Stimulated activated CD4-positive, alpha-beta T cell treated with anti-CD3 and anti-CD28 coated beads, Interleukin-12 subunit alpha, Interleukin-12 subunit beta, amount 100 ng/mL, for 24 hours (primary cell): ENCODE results near the gene NOX5.
"Not testable (repeated sequence)": the region's sequence is repeated elsewhere in the genome, so short reads cannot be mapped to it uniquely, and the experiment has no call there.

Source experiments
- DNase-seq, 2 experiments: peaks; one replicate each; pipeline ENCODE4 v3.0.0-alpha.2; 2020; ENCODE audit warnings: low read depth in 2 of 2

Gene NOX5, protein sequence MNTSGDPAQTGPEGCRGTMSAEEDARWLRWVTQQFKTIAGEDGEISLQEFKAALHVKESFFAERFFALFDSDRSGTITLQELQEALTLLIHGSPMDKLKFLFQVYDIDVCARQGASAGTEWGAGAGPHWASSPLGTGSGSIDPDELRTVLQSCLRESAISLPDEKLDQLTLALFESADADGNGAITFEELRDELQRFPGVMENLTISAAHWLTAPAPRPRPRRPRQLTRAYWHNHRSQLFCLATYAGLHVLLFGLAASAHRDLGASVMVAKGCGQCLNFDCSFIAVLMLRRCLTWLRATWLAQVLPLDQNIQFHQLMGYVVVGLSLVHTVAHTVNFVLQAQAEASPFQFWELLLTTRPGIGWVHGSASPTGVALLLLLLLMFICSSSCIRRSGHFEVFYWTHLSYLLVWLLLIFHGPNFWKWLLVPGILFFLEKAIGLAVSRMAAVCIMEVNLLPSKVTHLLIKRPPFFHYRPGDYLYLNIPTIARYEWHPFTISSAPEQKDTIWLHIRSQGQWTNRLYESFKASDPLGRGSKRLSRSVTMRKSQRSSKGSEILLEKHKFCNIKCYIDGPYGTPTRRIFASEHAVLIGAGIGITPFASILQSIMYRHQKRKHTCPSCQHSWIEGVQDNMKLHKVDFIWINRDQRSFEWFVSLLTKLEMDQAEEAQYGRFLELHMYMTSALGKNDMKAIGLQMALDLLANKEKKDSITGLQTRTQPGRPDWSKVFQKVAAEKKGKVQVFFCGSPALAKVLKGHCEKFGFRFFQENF

DNA sequence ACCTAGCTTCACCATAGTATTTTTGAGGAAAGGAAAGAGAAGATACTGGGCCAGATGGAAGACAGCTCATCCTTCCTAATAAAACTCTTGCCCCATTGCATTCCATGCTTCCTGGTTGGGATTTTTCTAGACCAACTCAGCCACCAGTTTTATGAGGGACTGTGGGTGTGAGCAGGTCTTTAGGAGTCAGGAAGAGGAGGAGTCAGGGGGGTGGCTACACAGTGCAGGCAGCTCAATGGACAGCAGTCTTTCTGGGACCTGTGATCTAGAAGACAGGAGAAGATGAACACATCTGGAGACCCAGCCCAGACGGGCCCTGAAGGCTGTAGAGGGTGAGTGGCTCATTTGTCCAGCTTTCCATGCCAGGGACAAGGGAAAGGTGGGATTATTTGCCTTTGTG, at the start of gene NOX5:
Gene NOX5, plus strand, starts transcription at position 242 of the 400 bp plus-strand sequence. Its CDS starts 41 bp downstream, at position 283.
- DNase-seq: no peak

DNA sequence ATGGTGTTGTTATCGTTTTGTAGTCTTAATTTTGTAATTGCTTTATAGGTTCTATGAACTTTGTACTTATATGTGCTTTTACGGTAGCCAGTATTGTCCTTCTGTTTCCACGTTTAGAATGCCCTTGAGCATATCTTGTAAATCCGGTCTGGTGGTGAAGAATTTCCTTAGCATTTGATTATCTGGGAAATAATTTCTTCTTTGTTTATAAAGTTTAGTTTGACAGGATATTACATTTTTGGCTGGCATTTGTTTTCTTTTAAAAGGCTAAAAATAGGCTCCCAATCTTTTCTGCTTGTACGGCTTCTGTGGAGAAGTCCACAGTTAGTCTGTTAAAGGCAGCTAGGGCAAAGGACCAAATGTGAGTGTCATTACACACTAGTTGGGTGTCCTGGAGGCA, 47.5 kb upstream of the NOX5 start:
- DNase-seq: no peak

DNA sequence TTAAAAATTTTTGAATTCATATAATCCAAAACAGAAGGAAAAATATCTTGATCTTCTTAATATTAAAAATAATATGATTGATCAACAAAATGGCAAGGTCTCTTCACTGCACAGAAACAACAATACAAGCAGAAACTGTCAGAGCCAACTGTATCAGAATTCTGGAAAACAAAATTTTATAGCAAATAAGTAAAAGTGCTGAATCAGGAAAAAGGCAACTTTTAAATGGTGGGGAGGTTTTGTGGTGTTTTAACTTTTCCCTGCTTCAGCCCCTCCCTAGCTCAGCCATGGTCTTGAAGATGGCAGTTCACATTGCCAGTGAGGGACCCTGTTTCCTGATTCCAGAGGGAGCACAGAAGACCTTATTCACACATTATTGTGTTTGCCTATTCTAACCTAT, 46.5 kb upstream of the NOX5 start:
- no peak for DNase-seq

DNA sequence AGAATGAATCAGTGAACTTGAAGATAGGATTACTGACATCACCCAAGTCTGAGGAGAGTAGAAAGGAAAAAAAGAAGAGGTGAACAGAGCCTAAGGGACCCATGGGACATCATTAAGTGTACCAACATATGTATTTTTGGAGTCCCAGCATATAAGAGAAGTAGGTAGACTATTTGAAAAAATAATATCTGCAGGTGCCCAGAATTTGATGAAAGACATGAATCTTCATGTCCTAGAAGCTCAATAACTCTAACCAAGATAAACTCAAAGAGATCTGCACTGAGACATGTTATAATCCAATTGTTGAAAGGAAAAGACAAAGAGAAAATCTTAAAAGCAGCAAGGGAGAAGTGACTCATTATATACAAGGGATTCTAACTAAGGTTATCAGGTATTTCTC, 45.2 kb upstream of the NOX5 start:
- DNase-seq: no peak

DNA sequence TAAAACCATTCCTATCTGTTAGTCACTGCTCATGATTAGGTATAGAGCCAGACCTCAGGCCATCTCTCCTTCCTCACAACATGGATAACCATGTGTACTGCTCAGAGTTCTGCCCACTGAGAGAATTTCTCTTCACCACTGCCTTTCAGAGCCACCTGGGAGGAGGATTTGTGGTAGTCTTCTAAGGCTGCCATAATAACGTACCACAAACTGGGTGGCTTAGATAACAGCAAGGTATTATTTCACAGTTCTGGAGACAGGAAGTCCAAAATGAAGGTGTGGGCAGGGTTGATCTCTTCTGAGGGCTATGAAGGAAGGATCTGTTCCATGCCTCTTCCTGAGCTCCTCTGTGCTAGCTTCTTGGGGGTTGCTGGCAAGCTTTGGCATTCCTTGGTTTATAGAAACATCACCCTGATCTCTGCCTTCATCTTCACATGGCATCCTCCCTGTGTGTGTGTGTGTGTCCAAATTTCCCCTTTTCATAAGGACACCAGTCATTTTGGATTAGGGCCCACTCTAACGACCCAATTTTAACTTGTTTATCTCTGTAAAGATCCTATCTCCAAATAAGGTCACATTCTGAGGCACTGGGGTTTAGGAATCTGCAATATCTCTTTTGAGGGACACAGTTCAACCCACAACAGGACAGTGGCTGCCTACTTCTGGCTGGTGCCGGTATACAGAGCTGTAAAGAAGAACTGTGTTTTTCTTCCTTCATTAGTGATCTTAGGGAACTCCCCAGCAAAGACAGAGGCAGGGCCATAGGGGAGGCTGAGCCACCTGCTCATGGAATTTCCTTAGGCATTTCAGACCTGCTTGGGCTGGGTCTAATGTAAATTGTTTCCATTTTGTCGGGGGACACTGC, 42.1 kb upstream of the NOX5 start:
- no peak for DNase-seq

DNA sequence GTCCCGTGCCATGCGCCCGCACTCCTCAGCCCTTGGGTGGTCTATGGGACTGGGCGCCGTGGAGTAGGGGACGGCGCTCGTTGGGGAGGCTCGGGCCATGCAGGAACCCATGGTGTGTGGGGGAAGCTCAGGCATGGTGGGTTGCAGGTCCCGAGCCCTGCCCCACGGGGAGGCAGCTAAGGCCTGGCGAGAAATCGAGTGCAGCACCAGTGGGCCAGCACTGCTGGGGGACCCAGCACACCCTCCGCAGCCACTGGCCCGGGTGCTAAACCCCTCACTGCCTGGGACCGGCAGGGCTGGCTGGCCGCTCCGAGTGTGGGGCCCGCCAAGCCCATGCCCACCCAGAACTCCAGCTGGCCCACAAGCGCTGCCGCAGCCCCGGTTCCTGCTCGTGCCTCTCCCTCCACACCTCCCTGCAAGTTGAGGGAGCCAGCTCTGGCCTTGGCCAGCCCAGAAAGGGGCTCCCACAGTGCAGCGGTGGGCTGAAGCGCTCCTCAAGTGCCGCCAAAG, 38.8 kb upstream of the NOX5 start:
- not testable (repeated sequence) for DNase-seq

DNA sequence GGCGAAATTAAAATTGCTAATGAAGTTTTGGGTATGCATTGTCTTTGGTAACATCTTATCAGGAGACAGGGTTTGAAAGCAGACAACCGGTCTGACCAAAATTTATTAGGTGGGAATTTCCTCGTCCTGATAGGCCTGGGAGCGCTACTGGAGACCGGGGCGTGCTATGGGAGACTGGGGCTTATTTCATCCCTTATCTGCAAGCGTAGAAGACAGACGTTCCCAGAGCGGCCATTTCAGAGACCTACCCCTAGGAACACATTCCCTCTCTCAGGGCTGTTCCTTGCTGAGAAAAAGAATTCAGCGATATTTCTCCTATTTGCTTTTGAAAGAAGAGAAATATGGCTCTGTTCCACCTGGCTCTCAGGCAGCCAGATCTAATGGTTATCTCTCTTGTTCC, 37.1 kb upstream of the NOX5 start:
- DNase-seq: not testable (repeated sequence)

DNA sequence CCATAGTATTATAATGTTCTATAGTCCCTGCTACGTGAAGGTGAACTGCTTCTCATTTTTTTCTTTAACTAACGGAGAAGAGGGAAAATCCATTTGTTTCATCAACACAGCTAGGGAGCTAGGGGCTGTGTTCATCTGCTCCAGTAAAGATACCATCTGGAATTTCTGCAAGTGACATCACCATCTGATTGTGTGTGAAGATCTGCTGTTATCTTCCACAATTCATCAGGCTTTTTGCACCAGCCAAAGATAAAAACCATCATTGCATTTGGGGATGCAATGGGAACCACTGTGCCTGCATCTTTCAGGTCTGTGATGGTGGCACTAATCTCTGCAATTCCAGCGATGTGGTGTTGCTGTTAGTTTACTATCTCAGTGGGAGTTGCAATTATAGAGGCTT, 35.5 kb upstream of the NOX5 start:
- no peak for DNase-seq

DNA sequence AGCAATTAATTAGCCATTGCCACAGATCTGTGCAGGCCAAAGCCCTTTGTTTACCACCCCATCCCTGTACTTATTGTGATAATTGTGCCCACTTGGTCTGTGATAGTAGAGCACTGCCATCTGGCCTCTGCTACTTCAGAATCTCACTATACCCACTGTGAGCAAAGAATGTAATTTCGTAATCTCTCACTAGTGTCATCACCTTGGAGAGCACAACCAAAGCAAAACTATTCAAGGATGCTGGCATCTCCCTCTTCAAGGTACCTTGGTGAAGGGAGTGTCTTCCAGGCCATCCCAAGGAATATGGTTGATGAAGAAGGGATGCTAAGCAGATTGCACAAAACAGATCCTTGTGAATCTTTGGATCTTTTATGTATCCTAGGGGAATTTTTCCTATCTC, 34.7 kb upstream of the NOX5 start:
- DNase-seq: no peak

DNA sequence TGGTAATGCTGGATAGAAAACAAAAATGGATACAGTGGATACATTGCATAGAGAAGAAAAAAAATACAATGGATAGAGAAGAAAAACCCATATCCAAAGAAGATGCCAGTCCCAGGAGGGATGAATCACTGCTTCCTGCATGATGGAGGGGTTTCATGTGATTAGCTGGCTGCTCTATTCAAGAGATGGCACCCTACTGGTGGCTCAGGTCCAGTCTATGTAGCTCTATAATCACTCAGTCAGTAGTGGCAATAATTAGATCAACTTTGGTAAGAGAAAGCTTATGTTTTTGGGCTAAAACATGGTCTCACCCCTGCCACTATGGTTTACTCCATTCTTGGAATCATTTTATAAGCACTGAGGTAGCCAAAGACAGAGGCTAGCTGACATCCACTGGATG, 33.7 kb upstream of the NOX5 start:
- DNase-seq: no peak

DNA sequence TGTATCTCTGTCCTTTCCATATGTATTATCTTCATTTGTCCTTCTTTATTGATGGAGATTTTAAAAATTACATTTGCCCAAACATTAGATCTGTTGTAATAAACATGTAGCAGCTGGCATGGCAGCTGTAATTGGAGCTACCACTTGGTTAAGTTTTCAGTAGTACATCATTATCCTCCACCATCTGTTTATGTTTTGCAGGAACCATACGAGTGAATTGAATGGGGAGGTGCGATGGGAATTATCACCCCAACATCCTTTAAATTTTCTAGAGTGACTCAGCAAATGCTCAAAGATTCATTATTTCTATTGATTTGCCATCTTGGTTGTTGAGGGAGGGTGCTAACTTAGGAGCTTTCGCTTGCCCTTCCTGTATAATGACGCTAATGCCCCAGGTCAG, 32.6 kb upstream of the NOX5 start:
- DNase-seq: no peak

DNA sequence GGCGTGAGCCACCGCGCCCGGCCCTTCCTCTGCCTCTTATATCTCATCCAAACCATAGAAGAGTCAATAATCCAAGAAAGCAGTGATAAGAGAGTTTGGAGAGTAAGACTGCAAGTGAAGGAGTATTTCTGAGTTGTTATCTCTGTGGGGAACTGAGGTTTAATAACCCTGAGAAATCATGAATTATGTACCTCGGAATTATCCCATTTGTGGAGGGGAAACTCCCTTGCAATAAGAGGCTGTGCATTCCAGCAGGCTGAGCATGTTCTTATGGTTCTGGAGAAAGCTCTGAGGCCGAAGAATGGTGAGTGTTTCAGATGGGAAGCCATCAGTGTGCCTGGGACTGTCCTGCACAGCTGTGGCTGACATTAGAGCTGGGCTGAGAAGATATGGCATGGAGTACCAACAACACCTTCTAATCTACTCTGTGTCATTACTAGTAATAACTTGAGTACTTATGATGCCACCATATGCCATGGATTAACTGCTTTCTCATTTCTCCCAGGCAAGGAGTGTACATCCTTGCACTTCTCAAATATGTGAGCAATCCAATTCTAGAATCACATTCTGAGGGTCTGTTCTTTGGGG, 31.4 kb upstream of the NOX5 start:
- DNase-seq: no peak

DNA sequence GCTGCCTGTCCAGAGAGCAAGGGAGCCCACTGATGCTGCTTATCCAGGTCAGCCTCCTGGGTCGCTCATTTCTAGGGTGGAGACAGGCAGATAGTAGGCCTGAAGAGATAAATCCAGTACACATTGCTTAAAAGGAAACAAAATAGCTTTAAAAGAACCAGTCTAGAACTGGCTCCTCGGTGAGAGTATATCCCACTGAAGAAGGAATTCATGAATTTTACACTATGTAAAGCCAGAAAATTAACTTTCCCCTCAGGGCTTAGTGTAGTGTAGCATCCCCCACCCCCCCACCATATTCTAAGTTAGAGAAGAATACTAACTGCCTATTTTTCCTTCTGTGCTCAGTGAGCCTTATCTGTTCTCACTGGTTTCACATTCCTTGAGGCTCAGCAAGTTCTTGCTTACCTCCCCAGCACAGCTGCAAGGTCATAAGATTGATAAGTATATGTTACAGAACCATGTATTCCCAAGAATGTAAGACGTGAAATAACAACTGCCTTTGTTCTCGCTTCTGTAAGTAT, 30.5 kb upstream of the NOX5 start:
- DNase-seq: no peak

DNA sequence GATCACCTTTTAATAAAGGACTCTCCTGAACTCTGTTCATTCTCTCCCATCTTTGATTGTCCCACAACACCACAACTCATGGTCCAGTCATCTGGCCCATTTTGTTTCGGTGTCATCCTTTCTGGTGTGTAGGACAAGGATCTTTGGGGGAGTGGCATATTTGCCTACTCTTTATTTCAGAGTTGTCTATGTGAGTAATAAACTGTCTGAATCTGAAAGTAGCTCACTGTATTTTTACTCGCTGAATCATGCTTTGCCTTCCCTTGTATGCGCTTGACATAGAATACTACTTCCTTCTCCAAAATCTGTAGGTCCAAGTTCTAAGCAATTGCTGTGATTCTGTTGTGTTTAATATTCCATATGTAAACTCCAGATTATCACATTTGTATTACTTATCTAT, 29.9 kb upstream of the NOX5 start:
- no peak for DNase-seq

DNA sequence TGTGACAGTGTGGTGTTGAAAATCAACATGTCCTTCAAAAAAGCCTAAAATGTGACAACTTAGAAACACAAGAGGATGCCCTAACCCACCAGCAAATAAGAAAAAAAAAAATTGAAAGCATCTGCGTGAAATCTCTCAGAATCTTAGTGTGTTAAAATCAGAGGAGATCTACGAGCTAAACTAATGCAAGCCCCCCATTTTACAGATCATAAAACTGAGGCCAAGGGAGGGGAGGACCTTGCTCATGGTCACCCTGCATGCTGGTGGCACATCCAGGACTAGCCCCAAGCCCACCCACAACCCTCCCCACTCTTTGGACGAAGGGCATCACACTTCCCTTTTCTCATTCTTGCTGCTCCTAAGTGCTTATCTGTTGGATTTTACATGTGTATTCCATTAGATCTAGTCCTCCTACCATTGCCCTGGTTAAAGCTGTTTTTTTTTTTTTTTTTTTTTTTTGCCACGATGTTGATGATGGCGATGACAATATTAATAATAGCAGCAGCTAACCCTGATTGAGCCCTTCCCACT, 29.1 kb upstream of the NOX5 start:
- no peak for DNase-seq

DNA sequence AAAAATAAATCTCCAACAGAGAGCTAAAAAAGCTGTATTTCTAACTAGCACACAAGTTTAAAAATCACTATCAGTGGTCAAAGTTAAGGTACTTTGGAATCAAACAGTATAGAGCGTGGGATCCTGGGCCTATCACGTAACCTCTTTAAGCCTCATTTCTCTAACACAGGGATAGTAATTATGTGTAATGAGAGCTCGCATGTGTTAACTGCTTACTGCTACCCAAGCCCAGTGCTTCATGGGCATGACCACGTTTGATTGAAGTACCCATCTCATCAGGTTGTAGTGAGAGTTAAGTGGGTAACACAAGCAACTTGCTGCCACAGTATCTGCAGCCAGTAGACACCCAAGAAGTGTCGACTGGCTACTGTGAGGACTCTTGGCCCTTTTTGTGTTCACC, 28.2 kb upstream of the NOX5 start:
- no peak for DNase-seq

DNA sequence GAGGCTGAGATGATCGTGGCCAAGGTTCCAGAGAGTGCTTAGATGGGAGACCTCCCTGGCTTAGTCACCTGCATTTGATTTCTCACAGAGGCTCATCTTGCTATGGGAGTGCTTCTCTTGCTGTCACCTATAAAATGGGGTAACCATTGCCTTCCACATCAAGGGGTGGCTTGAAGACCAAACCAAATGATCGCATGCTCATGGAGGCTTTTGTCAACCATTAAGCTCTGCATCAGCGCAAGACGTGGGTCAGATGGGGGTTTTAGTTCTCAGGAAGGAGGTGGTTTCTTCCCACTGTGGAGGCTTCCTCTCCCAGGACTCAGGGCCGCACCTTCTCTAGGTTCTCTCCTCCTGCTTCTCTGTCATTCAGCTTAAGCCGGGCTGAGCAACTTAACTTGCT, 27.4 kb upstream of the NOX5 start:
- DNase-seq: no peak

DNA sequence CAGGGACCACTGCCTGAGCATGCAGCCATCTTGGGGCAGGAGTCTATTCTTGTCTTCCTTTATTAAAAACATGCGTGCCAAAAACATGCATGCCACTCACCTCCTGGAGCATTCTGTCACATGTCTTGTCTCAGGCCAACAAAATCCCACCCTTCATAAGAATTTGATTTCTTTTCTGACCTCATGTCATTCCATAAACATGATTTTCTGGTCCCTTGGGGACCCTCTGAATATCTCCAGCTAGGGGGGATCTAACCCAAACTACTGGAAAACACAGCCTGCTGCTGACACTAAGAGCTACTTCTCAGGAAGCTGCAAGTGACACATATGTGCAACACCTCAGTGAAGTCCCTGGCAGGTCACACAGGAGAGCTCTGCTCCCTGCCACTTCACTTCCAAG, 26.8 kb upstream of the NOX5 start:
- DNase-seq: no peak

DNA sequence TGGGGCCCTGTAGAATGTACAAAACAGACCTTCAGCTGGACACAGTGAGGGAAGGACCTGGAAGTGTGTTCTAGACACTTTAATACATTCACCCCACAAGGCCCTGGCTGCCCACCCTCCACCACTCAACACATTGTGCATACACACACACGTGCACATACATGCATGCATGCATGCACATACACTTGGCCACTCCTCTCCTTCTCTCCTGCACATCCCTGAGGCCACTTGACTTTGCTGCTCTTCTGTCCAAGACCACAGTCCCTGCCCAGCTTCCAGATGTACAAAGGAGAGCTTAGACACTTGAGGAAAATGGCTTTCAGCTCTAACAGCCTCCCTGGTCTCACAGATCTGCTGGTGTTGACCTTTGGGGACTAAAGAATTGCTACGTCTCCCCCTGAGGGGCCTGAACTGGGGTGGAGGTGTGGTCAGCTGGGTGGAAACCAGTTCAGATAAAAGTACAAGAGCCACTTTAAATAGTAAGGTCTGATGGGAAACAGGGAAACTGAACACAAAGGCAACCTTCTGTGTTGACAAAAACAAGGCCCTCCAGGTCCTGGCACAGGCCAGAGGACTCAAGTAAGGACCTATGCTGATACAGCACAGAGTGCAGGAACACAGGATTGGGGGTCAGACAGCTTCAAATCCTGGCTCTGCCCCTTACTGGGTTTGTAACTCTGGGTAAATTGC, 24.8 kb upstream of the NOX5 start:
- no peak for DNase-seq

DNA sequence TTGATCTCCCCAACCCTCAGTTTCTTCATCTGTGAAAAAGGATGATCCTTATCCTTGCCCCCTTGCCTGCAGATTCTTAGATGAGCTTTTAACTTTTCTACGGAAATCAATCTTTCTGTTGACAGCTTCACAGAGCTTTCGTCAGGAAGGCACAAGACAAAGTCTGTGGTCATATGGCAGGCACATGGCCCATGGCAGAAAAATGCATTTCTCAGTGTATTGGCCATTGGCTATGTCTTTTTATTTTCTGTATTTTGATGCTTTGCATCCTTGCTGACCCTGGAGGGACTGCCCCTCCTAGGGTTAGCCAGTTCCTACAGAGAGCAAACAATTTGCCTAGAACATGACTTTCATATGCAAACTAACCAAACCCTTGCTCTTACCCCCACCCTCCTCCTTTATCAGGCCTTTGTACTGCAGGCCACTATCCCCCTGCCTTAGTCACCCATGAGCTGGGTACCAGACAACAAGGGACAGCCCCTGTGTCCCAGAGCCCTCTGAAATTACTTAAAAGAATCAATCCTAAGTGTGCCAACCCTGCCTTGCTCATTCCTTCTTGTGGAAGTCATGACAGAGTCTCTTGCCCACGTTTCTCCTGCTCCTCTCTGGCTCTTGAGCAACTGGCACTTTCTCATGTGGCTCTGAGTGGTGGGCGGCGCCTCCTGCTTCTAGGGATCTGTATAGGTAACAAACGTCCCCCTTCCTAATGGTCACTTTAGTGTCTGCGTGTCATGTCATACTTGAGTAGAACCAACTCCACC, 24.1 kb upstream of the NOX5 start:
- no peak for DNase-seq
